ENCODE results near the gene PRKCE.
"Not testable (repeated sequence)": the region's sequence is repeated elsewhere in the genome, so short reads cannot be mapped to it uniquely, and the experiment has no call there.

The PRKCE gene

DNA sequence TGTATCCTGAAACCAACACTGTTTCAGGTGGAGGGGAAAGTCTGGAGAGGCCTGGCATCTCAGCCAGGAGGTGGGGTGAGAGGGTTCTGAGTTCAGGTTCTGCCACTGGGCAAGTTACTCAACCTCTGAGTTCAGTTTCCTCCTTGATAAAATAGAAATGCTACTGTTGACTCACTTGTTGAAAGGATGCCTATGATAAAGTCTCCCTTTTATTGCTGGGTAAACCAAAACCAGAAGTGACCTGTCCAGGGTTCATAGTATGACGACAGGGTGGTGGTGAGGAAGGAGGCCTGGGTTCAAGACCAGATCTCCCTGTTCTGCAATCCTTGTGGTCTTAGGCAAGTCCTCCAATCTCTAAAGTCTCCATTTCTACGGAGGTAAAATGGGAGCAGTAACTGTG lies 232.7 kb downstream of the PRKCE start:
- FAIRE-seq, result no peak
- DNase-seq (ENCODE audit: low spot score), result no peak

DNA sequence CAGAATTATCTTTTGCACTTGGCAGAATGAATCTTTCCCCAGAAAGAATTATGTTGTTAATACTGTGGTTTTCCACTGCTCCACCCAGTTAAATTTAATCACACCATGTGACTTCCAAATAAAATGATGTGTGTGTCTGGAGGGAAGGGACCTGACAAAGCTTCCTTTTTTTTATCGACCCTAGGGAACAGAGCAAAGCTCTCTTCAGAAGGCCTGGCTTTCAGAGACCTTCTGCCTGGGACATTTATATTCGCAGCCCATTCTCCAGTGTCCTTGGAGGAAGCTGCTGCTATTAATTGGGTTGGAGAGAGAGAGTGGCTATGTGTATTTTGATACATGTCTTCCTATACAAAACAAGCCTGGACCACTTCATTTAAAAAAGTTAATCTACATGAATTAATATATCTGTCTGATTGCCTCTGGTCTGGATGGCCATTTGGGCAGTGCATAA lies 233.7 kb downstream of the PRKCE start:
- FAIRE-seq, result no peak

DNA sequence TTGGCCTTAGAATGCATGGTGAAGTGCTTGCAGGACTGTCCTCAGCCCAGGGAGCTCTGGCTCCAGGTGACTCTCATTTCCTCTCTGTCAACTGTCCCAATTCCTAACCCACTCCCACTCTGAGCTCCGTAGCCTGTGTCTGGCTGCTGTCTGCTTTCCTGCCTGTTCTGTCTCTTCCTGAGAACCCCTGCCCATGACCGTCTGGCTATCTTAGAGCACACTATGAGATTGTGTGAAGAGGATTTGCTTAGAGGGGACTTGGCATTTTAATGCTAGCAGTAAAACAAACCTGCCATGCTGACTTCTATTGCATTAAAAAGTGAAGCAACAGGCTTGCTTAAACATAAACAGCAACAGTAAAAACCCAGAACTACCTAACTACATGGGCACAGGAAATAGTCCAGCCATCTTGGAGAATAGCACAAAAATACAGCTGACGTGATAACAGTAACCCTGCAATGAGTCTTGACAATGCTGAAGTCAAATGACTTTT lies 234.7 kb downstream of the PRKCE start:
- no peak for FAIRE-seq
- DNase-seq (ENCODE audit: low spot score), result no peak

More for the DNA sequence above, 233.7 kb downstream of the PRKCE start:
- no peak for DNase-seq (ENCODE audit: low spot score)

DNA sequence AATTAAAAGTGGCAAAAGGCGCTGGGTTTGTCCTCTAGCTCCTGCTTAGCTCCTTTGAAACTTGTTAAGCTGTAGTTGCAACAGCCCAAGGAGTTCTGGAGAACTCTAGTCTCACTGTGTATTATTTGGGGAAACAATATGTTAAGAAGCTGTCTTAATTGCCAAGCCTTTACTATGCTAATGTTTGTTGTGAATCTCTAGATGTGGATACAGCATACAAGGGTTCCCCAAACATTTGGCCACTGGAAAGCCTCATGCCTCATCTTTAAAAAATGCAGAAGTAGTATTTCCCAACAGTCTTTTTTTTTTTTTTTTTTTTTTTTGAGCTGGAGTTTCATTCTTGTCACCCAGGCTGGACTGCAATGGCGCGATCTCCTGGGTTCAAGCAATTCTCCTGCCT lies 236.7 kb downstream of the PRKCE start:
- FAIRE-seq, result no peak
- no peak for DNase-seq (ENCODE audit: low spot score)

DNA sequence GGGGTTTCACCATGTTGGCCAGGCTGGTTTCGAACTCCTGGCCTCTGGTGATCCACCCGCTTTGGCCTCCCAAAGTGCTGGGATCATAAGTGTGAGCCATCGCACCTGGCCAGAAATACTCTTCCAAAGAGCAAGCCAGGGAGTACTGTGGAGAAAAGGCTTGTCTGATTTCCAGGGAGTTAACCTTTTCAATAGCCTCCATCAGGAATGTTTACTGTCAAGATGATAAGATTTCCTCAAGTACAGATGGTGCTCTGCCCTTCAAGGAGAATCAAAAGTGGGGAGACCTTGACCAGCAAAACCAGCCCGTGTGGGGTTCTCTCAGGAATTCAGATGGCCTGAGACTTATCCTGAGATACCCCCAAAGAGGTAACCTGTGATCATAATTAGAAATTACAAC lies 237.2 kb downstream of the PRKCE start:
- DNase-seq (ENCODE audit: low spot score) (no peak), FAIRE-seq (no peak)

DNA sequence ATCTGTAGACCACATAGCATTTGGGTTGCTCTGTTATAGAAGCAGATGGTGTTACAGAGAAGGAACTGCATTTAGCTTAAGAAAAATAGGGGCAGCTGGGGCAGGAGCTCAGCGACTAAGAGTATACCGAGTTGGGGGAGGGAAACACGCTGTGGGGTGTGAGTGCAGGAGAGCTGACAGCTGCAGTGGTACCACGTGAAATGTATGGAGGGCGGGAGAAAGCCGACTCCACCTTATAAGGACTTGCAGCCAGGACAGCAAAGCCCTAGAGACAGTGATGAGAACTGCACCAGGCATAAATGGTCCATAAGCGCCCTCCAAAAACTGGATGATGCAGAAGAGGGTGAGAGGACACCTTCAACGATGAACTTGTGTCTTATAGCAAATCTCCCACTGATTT lies 237.6 kb downstream of the PRKCE start:
- no peak for FAIRE-seq
- no peak for DNase-seq (ENCODE audit: low spot score)

DNA sequence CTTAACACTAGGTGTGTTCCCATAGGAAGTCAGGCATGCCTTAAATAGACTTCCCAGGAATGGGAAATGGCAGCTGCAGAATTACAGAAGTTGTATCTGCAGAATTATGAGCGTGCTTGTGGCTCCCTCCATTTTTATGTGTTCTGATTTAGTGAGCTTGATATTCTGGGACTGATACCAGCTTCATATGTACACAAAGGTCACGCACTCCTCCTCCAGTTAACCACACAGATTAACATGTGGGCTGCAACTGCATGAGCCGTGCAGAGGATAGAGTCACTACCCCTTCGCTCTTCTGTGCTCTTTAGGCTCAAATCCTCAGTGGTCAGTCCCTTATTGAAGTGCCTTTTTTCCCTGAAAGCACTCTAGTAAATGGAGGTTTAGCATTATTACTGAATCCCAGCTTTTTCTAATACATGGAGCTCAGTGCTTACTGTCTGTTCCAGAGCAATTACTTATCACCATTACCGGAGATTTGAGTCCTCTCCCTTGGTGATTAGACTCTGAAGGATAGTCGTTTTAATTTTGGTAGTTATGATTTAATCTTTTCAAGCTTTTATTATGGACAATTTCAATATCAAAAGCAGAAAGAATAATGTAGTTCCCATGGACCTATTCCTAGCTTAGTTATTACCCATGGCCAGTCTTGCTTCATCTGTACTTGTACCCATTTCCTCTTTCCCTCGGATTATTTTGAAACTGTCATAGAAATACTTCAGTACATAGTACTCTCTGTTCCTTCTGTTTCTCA lies 238.3 kb downstream of the PRKCE start:
- DNase-seq (ENCODE audit: low spot score), result no peak
- FAIRE-seq, result no peak

DNA sequence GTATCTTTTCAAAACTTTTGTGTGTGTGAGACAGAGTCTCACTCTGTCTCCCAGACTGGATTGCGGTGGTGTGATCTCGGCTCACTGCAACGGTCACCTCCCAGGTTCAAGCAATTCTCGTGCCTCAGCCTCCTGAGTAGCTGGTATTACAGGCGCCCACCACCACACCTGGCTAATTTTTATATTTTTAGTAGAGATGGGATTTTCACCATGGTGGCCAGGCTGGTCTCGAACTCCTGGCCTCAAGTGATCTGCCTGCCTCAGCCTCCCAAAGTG lies 238.8 kb downstream of the PRKCE start:
- not testable (repeated sequence) for DNase-seq (ENCODE audit: low spot score); FAIRE-seq

DNA sequence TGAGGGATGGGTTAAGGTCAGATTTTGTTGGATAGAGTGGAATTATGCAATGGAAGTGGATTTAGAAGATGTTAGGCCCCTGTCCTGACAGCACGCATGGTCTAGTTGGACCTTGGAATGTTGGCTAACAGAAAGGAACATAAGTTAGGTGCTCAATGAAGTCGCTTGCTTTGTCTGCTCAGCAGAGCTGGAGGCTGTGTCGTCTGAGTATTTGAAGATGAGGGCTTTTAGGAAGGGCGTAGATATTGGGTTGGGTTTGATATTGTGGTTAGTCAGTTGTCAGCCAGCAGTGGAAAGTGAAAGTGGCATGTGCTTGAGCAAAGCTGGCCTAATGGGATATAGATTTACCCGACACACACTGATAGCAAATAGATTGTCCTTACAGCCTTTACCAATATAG lies 239.3 kb downstream of the PRKCE start:
- DNase-seq (ENCODE audit: low spot score), result no peak
- no peak for FAIRE-seq

DNA sequence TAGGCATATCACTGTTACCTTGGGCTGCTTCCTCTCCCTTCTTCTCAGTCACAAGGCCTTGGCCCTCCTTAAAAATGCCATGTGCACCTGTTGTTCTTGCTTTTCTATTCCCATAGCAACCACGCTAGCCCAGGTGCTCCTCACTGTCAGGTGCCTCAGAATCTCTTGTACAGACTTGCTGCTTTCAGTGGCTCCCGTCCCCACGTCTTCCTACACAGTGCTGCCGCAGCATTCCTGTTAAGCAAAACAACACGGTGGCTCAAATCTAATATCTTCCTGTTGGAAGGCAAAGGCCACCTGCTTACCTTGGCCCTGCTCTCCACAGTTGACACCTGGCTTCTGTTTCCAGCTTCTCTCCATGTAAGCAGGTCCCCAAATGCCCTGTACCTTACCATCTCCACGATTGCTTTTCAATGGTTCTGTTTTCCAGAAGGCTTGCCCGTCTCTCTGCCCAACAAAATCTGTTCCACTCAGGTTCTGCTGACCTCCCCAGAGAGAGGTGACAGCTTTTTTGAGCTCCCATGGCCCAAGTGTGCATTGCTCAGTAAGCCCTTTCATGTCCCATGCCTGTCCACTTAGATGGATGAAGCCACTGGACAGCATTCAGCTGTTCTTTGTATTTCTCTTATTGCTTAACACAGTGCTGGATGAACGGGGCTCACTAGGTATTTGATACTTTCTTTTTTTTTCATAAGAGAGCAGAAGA lies 240.4 kb downstream of the PRKCE start:
- DNase-seq (ENCODE audit: low spot score), result no peak
- FAIRE-seq, result no peak

DNA sequence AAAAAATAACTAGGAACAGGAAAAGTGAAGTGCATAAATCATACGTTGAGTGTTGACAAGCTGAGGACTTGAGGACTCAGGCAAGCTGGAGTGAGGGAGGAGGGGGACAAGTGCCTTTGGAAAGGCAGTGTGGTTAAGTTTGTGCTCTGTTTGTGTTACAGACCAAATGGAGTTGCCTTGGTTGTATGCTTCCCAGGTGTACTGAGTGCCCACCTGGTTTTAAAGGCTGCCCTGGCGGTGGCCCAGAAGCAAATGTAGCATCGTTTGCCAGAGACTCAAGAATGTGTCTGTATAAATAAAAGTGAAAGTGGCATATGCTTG lies 240.9 kb downstream of the PRKCE start:
- DNase-seq (ENCODE audit: low spot score) (no peak), FAIRE-seq (no peak)

DNA sequence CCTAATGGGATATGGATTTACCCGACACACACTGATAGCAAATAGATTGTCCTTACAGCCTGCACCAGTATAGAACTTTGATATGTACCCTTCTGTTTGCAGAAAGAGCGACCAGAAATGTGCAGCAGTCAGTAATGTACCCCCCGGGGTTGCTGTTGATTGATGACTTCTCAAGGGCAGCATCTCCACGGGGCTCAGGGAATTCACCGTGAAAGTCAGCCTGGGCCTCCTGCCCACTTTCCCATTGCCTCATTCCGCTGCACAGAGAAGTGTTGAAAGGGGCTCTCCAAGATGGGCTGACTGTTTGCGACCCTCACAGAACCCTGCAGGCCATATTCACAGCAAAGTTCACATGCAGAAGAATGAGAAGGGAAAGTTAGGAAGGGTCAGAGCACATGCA lies 241.3 kb downstream of the PRKCE start:
- DNase-seq (ENCODE audit: low spot score), result no peak

DNA sequence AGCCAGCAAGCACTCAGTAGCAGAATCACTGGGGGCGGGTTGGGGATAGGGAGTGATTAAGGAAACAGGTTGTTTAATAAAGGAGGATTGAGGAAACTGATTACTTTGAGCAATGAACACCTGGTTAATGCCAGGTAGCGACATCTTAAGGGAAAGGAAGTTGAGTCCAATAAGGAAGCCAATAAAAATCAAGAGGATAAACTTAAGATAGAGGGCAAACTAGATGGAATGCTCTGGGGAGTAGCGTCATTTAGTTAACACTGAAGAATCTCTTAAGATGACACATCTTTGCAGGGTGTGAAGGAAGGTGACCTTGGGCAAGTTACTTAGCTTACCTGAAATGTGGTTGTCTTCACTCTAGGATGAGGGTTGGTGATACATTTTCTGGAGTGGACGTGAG lies 242.7 kb downstream of the PRKCE start:
- FAIRE-seq (no peak), DNase-seq (ENCODE audit: low spot score) (no peak)

More for the DNA sequence above, 241.3 kb downstream of the PRKCE start:
- no peak for FAIRE-seq

DNA sequence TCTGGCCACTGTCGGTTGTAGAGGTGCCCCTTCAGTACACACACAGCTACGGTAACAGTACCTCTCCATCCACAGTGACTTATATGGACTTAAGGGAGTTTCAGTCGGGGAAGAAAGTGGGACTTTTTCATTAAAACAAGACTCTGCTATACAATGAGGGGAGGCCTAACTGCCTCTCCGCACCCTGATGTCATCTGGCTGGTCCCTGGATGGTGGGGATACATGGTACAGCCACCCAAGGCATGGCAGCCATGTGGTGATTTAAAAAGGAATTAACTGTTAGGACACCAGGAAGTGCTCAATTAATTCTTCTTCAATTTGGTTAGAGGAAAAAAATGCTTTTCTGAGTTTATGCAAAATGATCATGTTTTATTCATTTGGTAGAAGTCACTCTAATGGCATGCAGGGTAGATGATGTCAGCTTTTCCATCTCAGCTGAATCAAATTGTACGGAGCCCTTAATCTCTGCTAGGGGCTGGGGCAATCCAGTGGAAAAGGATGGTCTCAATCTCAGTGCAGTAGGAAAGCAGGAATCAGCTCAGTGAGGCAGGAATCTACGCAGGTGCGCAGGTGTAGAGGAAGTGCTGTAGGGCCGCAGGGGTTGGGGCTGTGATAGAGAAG lies 243.9 kb downstream of the PRKCE start:
- no peak for FAIRE-seq
- DNase-seq (ENCODE audit: low spot score), result no peak

DNA sequence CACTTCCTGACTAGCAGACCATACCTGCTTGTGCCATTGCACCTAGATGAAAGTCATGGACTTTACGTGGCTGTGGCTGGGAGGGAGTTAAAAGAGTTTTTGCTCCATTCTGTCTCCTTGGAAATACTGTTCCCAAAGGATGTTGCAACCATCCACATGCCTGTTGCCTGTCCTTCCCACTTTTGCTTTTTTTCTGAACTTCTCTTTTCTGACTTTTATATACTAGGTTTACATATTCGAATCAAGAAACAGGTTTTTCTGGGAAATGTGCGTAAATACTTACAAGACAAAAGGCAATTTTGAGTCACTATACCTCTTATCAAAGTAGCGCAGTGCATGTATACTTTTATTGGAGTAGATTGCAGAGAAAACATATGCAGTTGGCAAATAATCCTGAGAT lies 244.8 kb downstream of the PRKCE start:
- DNase-seq (ENCODE audit: low spot score) (no peak), FAIRE-seq (no peak)

DNA sequence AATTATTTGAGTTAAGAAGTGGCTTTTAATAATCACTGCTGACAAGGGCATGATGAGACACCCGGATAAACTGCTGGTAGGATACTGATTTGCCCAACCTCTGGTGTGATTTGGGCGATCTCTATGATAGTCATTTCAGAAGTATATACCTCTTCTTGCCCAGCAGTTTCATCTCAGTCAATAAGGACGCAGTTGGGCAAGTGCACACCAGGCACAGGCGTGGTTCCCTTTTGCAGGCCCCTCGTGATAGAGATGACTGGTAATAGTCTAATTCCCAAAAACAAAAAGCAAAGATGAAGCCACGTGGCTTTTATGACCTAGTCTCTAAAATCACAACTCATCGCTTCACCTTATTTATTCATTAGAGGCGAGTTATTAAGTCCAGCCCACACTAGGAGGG lies 246.4 kb downstream of the PRKCE start:
- FAIRE-seq (no peak), DNase-seq (ENCODE audit: low spot score) (no peak)

DNA sequence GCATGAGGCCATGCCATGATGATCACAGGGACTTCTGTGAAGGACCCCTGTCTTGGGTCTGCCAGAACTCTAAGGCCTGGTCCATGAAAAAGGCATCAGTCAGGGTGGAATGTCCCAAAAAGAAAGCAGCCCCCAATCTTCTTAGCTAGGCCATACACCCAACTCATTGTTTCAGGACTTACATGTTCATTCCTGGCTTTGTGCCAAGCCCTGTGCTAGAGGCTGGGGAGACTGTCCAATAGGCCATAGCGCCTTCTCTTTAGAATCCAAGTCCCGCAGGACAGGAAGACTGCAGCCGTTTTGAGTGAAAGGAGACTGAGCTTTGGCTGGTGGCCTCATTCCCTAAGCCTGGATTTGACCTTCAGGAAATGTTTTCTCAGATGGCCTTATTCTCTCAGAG lies 247.3 kb downstream of the PRKCE start:
- no peak for DNase-seq (ENCODE audit: low spot score)
- no peak for FAIRE-seq

DNA sequence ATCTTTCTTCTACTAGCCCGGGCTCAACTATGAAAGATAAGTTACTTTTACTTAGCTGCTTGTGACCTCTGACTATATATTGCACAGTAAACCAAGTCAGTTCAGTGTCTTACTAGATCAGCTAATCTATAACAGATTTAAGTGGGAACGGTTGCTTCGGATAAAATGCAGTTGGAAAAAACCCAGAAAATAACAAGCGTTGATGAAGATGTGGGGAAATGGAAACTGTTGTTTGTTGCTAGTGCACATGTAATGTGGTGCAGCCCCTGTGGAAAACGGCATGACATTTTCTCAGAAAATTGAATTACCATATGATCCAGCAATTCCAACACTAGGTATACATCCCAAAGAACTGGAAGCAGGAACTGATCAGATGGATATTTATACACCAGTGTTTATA lies 248.5 kb downstream of the PRKCE start:
- DNase-seq (ENCODE audit: low spot score), result no peak
- FAIRE-seq, result no peak

DNA sequence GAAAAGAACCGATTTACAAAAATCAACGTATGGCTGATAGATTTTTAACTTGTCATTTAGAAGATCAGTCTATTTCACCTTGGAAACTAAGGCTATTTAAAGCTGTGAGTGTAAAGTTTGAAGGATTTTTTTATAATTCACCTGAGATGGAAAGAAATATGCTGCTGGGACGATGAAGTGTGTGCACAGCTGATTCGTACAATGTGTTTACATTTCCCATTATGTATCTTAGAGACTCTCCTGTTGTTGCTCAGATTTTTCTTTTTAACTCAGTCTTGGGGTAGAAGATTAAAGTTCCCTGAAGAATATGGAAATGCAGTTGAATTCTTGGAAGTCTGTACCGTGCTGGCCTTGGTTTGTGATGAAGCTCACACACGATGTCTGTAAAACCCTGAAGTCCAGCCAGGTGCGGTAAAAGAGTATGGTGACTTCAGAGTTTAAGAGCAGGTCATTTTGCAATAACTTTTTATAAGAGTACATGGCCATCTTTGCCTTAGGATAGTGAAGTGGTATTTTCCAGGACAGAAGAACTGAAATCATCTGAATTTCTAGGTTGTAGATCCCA lies 250.1 kb downstream of the PRKCE start:
- no peak for DNase-seq (ENCODE audit: low spot score)
- FAIRE-seq, result no peak

DNA sequence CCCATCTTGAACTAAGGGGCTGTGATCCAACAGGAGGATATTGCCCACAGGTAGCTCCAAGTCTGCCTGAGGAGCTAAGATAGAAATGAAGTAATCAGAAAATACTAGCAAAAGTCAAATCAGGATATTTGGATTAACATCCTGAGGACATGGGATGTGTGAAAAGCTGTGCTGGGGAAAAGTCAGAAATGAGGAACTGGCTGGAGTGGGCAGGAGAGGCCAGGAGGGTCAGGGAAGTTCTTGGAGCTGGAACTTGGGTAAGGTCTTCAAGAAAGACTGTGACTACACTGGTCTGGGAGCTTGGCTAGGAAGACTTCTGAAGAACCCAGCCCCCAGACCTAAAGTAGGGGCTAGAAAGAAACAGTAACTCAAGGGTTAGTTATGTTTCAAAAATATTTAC lies 250.9 kb downstream of the PRKCE start:
- FAIRE-seq (no peak), DNase-seq (ENCODE audit: low spot score) (no peak)

DNA sequence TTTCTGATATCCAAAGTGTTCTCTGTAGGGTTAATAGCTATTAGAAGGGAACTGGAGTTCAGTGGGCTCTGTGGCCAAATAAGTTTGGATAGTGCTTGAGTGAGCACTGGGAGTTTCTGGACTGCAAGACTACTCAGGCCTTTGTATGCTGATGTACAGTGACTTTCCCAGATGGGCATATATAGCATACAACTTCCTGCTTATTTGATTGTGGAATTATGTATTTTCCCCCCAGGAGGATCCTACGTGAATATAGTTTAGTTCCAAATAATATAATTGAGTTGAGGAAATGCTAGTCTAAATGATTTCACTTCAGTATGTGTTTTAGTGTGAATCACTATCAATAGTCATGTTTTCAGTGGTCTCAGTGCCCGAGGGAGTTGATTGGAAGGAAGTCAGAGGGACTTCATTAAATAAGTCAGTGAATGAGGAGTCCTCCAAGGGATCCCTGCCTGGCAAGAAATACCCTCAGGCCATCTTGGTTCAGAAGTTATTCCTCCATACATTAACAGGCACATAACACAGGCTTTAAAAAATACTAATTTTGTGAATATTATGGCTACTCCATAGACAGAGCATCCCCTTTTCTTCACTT lies 251.4 kb downstream of the PRKCE start:
- FAIRE-seq (no peak), DNase-seq (ENCODE audit: low spot score) (no peak)

DNA sequence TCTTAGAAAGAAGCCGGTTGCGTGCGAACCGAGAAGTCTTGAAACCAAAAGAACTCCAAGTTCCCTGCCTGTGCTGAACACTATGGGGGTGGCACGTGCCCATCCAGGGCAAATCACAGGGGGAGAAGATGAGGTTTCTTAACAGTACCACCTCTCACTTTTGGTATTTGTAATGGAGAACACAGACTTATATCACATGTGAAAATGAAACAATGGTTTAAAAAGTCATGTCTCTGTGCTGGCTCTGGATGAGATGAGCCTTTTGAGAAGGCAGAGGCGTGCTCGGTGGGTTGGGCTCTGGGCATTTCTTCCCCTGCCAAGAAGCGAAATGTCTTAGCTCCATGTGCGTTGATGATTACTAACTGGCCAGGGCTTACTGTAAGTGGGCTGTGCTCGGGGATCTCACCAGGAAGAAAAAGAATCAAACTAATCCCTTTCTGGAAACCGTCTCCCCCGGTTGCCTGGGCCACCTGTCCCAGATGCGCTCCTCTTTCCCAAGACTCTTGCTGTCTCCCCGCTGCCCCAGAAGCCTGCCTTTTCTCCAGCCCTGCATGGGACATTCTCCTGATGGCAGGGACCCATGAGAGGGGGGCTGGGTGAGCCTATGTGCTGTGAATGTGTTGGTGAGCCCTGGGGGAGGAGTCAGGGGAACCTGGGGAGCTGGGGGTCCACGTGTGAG lies 252.9 kb downstream of the PRKCE start:
- FAIRE-seq, result no peak
- DNase-seq (ENCODE audit: low spot score), result no peak
